ENCODE data around the gene VPS51.

DNA sequence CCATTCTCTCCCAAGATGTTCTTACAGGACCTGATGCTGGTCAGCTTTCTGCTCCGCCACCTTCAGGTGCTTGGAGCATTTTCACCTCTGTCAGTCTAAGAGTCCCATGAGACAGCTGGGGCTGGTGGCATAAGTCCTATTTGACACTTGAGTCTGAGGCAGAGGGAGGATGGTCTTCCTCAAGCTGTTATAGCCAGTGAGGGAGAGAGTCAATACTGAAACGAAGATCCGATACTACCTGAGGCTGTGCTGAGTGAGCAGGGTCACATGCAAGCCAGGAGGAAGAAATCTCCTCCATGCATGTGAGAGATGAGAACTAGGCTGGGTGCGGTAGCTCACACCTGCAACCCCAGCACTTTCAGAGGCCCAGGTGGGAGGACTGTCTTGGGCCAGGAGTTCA is 6.4 kb upstream of the VPS51 start:
- TF ChIP-seq CTCF (IDR thresholded peaks at IDR 0.05) (no peak), POLR2A (IDR thresholded peaks at IDR 0.05) (no peak)
